A673 (cell line): Measurements from ENCODE around the gene BORCS6.
"Not testable (repeated sequence)": the region's sequence is repeated elsewhere in the genome, so short reads cannot be mapped to it uniquely, and the experiment has no call there.

Source experiments
- EZH2 ChIP-seq: fragments of 200-600 bp; sonication (generic); IDR thresholded peaks from 2 replicates; pipeline ENCODE4 v1.6.1; 2017; ENCODE audit warnings: borderline replicate concordance, low read depth, mild to moderate bottlenecking, mixed read lengths, antibody characterized with exemption, low read length; ENCODE audit not compliant: poor library complexity, severe bottlenecking
- TF ChIP-seq, protein P1 (sequence below): fragments of 300-800, 200-600 bp; sonication (generic); conservative IDR thresholded peaks from 2 replicates; pipeline ENCODE4 v1.5.1; 2017; ENCODE audit warnings: low read depth, mild to moderate bottlenecking, antibody characterized with exemption, low read length, moderate library complexity, mixed read lengths

DNA sequence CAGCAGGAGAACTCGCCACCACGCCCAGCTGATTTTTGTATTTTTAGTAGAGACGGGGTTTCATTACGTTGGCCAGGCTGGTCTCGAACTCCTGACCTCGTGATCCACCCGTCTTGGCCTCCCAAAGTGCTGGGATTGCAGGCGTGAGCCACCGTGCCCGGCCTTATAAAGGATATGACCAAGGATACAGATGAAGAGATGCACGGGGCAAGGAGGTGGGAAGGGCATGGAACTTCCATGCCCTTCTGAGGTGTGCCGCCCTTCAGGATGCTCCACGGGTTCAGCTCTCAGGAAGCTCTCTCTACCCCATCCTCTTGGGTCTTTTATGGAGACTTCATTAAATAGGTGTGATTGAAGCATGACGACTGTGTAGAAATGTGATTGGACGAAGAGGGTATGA is 24.0 kb upstream of the BORCS6 start:
- TF ChIP-seq, protein P1, sequence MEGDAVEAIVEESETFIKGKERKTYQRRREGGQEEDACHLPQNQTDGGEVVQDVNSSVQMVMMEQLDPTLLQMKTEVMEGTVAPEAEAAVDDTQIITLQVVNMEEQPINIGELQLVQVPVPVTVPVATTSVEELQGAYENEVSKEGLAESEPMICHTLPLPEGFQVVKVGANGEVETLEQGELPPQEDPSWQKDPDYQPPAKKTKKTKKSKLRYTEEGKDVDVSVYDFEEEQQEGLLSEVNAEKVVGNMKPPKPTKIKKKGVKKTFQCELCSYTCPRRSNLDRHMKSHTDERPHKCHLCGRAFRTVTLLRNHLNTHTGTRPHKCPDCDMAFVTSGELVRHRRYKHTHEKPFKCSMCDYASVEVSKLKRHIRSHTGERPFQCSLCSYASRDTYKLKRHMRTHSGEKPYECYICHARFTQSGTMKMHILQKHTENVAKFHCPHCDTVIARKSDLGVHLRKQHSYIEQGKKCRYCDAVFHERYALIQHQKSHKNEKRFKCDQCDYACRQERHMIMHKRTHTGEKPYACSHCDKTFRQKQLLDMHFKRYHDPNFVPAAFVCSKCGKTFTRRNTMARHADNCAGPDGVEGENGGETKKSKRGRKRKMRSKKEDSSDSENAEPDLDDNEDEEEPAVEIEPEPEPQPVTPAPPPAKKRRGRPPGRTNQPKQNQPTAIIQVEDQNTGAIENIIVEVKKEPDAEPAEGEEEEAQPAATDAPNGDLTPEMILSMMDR = not testable (repeated sequence)
- not testable (repeated sequence) for TF ChIP-seq EZH2
